Right renal cortex interstitium (tissue), 3 donors: ENCODE data around the gene DUS2. TPM values are rescaled to one million over a fixed set of nuclear protein-coding genes. Genes with fewer than 3 reads are reported as not detected.
A peak's percentile ranks its signal among the peaks of the same experiment; 100 is the strongest.
"Not testable (repeated sequence)": the region's sequence is repeated elsewhere in the genome, so short reads cannot be mapped to it uniquely, and the experiment has no call there.

ENCODE experiments used
- DNase-seq, 3 donors: peaks; one replicate each; pipeline ENCODE4 v3.0.0-alpha.2; 2013; ENCODE audit warnings: low read depth in 3 of 3, low spot score in 2 of 3
- polyA plus RNA-seq, 3 donors: library from polyadenylated mRNA; unstranded; fragments of 120-200 nt; gene quantifications; one replicate each; pipeline ENCODE4 v1.2.1, GENCODE V29; 2013; ENCODE audit not compliant: insufficient read length in 3 of 3

Gene DUS2
- polyA plus RNA-seq, 3 donors: 13.3 to 16.6 (median 14.1) TPM

- DNase-seq: no peak
Measured at GRCh38 chr16:68088130-68088972, 65.3 kb downstream of the DUS2 start.

DNA sequence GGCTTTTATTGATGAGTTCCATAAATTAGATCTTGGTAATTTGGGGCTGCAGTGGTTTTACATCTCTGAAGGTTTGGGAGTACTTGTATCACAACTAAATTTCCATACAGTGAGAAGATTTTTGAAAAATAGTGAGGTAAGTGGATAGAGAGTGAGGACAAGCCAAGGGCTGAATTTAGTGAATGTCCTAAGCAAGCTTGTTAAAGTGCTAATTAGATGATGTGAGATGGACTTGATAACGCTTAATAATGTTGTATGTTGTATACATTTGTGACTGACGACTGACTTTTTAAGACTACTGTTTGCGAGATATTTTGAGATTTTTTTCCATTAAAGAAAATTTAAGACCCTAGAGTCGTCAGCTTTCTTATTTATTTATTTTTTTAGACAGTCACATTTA lies 66.0 kb downstream of the DUS2 start:
- DNase-seq: no peak

- no peak for DNase-seq
Measured at GRCh38 chr16:68090130-68090529, 67.0 kb downstream of the DUS2 start.

DNA sequence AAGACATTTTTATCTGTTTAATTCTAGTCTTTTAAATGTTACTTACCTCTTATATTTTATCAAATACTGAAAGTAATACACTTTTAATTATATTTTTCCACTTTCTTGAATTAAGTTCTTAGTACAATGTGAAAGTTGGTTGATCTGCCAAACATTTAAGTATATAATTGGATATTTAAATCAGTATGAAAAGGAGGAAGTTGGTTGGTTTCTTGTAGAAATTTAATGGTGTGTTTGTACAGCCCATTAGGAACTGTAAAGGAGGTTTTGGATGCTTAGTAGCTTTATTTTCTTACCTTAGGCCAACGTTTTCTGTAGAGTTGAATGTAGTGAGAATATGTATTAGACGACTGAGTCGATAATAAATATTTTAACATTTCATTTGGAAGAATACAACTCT lies 67.4 kb downstream of the DUS2 start:
- no peak for DNase-seq

DNA sequence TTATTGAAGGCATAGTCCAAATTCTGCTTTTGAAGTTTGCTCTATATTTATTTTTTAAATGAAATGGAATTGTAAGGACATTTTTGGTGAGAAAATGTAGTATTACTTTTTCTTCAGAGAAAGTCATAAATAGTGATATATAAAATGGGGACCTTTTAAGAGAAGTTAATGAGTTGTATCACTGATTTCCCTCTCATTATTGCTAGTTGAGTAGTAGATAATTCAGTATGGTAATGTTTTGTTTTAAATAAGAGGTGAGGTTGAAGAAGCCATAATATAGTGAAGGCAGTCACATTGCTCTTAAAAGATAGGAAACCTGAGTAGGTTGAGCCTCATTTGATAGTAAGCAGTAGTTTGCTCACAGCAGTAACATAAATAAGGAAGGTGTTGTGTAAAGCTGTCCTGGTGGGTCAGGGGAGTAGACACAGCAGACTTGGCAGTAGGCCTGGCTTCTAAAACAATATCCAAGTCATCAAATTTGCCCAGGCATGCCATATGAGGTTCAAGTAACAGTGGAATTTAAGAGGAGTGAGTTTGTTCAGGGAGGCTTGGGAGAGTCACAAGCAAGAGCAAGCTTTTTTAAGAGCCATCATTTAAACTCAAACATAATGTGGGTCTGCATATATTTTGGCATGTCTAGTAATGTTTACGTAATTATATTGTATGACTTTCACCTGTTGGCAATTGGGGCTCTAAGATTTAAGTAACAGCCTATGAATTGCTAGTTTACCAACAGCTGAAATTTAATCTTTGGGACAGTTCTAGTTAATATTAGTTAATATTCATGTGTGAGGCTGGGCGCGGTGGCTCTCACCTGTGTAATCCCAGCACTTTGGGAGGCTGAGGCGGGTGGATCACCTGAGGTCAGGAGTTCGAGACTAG lies 68.5 kb downstream of the DUS2 start:
- DNase-seq: peak in 1 of 3 donors; percentile 25

GRCh38 chr16:68092275-68092674 lies 69.2 kb downstream of the DUS2 start:
- DNase-seq: not testable (repeated sequence)

- no peak for DNase-seq
Measured at GRCh38 chr16:68093816-68094613, 70.9 kb downstream of the DUS2 start.

DNA sequence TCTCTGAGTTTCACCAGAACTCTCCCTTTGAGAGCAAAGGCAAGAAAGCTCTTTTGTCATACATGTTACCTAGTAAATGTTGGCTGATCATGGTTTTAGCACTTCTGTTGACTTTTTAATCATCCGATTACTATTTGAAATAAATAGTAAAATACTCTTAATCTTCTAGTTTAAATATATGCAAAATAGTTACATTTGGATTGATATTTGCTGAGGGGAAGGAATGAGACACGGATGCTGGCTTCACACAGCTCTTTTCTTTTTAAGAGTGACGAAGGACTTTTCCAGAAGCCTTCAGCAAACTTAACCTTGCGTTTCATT lies 71.5 kb downstream of the DUS2 start:
- no peak for DNase-seq

DNA sequence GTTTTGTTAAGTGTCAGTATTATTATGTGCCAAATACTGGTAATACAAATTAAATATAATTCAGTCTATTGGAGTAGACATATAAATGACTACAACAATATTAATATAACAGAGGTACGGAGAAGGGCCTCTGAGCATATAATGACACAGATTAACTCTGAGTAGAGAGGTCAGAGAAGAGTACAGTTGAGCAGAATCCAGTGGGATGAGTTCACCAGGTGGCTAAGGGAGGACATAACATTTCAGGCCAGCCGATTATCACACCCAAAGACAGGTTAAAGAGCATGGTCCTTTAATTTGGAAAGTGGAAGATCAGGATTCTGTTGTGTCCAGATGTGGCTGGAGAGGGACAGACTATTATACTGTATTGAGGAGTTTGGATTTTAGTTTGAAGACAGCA lies 73.4 kb downstream of the DUS2 start:
- DNase-seq: no peak

- DNase-seq: no peak
Measured at GRCh38 chr16:68097088-68097487, 74.0 kb downstream of the DUS2 start.

DNA sequence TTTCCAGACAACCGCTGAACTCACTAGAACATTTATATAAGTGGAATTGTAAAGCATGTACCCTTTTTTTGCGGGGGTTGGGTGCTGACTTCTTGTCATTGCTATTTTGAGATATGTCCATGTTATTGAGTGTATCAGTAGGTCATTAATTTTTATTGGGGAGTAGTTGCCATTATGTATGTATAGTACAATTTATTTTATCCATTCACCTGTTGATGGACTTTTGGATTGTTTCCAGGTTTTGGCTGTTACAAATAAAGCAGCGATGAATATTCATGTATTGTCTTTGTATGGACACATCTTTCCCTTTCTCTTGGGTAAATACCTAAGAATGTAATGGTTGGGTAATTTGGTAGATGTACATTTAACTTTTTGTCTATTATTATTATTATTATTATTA lies 74.8 kb downstream of the DUS2 start:
- no peak for DNase-seq

GRCh38 chr16:68100488-68100887 lies 77.4 kb downstream of the DUS2 start:
- DNase-seq: no peak

- DNase-seq: no peak
Measured at GRCh38 chr16:68105611-68106010, 82.5 kb downstream of the DUS2 start.

DNA sequence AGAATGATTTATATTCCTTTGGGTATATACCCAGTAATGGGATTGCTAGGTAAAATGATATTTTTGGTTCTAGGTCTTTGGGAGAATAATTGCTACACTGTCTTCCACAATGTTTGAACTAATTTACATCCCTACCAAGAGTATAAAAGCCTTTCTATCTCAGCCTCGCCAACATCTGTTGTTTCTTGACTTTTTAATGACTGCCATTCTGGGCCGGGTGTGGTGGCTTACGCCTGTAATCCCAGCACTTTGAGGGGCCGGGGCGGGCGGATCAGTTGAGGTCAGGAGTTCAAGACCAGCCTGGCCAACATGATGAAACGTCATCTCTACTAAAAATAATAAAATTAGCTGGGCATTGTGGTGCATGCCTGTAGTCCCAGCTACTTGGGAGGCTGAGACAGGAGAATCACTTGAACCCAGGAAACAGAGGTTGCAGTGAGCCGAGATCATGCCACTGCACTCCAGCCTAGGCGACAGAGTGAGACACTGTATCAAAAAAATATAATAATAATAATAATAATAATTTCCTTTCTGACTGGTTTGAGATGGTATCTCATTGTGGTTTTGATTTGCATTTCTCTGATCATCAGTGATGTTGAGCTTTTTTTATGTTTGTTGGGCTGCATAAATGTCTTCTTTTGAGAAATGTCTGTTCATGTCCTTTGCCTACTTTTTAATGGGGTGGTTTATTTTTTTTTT lies 84.3 kb downstream of the DUS2 start:
- DNase-seq: not testable (repeated sequence)

DNA sequence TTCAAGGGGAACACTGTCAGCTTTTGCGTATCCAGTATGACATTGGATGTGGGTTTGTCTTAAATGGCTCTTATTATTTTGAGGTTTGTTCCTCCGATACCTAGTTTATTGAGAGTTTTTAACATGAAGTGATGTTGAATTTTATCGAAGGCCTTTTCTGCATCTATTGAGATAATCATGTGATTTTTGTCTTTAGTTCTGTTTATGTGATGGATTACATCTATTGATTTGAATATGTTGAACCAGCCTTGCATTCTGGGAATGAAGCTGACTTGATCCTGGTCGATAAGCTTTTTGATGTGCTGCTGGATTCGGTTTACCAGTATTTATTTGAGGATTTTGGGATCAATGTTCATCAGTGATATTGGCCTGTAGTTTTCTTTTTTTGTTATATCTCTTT lies 86.1 kb downstream of the DUS2 start:
- DNase-seq: not testable (repeated sequence)

DNA sequence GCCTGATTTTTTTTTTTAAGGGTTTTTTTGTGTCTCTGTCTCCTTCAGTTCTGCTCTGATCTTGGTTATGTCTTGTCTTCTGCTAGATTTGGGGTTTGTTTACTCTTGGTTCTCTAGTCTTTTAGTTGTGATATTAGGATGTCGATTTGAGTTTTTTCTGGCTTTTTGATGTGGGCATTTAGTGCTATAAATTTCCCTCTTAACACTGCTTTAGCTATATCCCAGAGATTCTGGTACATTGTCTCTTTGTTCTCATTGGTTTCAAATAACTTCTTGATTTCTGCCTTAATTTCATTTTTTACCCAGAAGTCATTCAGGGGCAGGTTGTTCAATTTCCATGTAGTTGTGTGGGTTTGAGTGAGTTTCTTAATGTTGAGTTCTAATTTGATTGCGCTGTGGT lies 87.5 kb downstream of the DUS2 start:
- DNase-seq: not testable (repeated sequence)

DNA sequence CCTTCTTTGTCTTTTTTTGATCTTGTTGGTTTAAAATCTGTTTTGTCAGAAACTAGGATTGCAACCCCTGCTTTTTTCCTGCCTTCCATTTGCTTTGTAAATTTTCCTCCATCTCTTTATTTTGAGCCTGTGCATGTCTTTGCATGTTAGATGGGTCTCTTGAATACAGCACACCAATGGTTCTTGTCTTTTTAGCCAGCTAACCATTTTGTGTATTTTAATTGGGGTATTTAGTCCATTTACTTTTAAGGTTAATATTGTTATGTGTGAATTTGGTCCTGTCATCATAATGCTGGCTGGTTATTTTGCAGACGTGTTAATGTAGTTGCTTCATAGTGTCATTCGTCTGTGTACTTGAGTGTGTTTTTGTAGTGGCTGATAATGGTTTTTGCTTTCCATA lies 88.3 kb downstream of the DUS2 start:
- no peak for DNase-seq

- DNase-seq: no peak
Measured at GRCh38 chr16:68113059-68113761, 90.1 kb downstream of the DUS2 start.

DNA sequence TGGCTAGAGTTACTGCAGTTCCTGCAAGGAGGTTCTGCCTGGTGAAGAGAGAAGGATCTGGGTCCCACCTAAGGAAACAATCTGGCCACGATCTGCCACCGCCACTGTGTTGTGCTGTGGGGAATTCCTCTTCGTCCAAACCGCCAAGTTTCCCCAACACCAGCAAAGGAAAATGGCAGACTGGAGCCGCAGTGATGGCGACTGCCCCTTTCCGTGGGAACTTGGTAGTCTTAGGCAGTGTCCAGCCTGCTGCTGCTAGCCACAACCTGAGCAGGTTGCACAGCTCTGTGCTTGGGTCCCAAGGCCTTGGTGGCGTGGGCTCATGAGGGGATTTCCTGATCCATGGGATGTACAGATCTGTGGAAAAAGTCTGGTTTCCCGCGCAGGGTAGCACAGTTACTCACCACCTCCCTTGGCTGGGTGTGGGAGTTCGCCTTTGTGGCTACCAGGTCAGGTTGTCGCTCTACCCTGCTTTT lies 90.7 kb downstream of the DUS2 start:
- DNase-seq: no peak

DNA sequence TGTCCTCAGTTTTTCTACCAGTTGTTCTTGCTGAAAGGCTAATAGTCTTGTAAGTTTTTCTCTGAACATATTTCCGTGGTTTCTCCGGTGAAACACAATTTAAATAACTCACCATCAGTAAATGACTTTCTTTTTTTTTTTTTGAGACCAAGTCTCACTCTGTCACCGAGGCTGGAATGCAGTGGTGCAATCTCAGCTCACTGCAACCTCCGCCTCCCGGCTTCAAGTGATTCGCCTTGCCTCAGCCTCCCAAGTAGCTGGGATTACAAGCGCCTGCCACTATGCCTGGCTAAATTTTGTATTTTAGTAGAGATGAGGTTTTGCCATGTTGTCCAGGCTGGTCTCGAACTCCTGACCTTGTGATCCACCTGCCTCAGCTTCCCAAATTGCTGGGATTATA lies 91.9 kb downstream of the DUS2 start:
- DNase-seq: not testable (repeated sequence)
